PC-9 (cell line): Measurements from ENCODE around the gene STK32B. TPM values are rescaled to one million over a fixed set of nuclear protein-coding genes. Genes with fewer than 3 reads are reported as not detected.

ENCODE experiments used
- BruUV-seq: library from RNA; stranded (reverse); fragments of 400-500 nt; replicated peaks from 2 replicates; lab custom pipeline; 2021; lab: Mats Ljungman, UMichigan
- CTCF ChIA-PET: fragments of 300-600 bp; sonication (Branson Sonifier 250); formaldehyde crosslinking; loops from one replicate; lab custom pipeline; 2022; ENCODE audit warnings: antibody characterized with exemption; lab: Charles Lee
- POLR2A ChIA-PET: fragments of 300-600 bp; sonication (Branson Sonifier 250); formaldehyde crosslinking; loops from one replicate; lab custom pipeline; 2022; ENCODE audit warnings: antibody characterized with exemption; ENCODE audit not compliant: unreplicated experiment; lab: Charles Lee
- DNase-seq, 2 experiments: peaks; one replicate each; pipeline versions ENCODE4 v3.0.0 to v3.0.0-alpha.2; 2015 to 2022; ENCODE audit warnings: mixed read lengths in 1 of 2
- H2AFZ ChIP-seq: fragments of 200-600 bp; sonication (generic); 2 replicates; pipeline ENCODE4 v1.8.1; 2017; ENCODE audit warnings: antibody characterized with exemption
- H3F3A ChIP-seq: fragments of 200-600 bp; sonication (generic); 2 replicates; pipeline ENCODE4 v1.8.1; 2017; ENCODE audit warnings: antibody characterized with exemption, mild to moderate bottlenecking, low read depth; ENCODE audit not compliant: insufficient read depth
- H3K27ac ChIP-seq: fragments of 200-600 bp; sonication (generic); 2 replicates; pipeline ENCODE4 v1.6.1; 2016; ENCODE audit warnings: mixed run types
- H3K27me3 ChIP-seq: fragments of 200-600 bp; sonication (generic); 2 replicates; pipeline ENCODE4 v1.6.1; 2016; ENCODE audit warnings: low read depth, mixed run types; ENCODE audit not compliant: insufficient read depth
- H3K36me3 ChIP-seq: fragments of 200-600 bp; sonication (generic); 2 replicates; pipeline ENCODE4 v1.6.1; 2016; ENCODE audit warnings: low read depth, mixed run types
- H3K4me1 ChIP-seq: fragments of 200-600 bp; sonication (generic); replicated peaks from 2 replicates; pipeline ENCODE4 v1.6.1; 2016; ENCODE audit warnings: mixed run types; ENCODE audit not compliant: insufficient read depth
- H3K4me2 ChIP-seq: fragments of 200-600 bp; sonication (generic); 2 replicates; pipeline ENCODE4 v1.6.1; 2017; ENCODE audit warnings: mixed run types
- H3K4me3 ChIP-seq: fragments of 200-600 bp; sonication (generic); 2 replicates; pipeline ENCODE4 v1.6.1; 2016; ENCODE audit warnings: mixed run types
- H3K79me2 ChIP-seq: fragments of 200-600 bp; sonication (generic); 2 replicates; pipeline ENCODE4 v1.6.1; 2017; ENCODE audit warnings: low read depth, mixed run types
- H3K9me2 ChIP-seq: fragments of 200-600 bp; sonication (generic); 2 replicates; pipeline ENCODE4 v1.8.1; 2017; ENCODE audit warnings: mild to moderate bottlenecking; ENCODE audit not compliant: insufficient read depth
- H3K9me3 ChIP-seq: fragments of 200-600 bp; sonication (generic); 2 replicates; pipeline ENCODE4 v1.8.1; 2016; ENCODE audit warnings: low read depth; ENCODE audit not compliant: insufficient read depth
- H4K20me1 ChIP-seq: fragments of 200-600 bp; sonication (generic); 2 replicates; pipeline ENCODE4 v1.8.1; 2017; ENCODE audit not compliant: insufficient read depth
- CTCF ChIP-seq: fragments of 200-600 bp; sonication (generic); conservative IDR thresholded peaks from 2 replicates; pipeline ENCODE4 v1.6.1; 2017; ENCODE audit warnings: mixed run types, antibody characterized with exemption, mild to moderate bottlenecking, moderate library complexity
- EZH2 ChIP-seq: fragments of 200-600 bp; sonication (generic); IDR thresholded peaks from 2 replicates; pipeline ENCODE4 v1.8.0; 2017; ENCODE audit warnings: antibody characterized with exemption, low read depth
- intact Hi-C: fragments of 100-400 bp; cut with micrococcal nuclease; formaldehyde crosslinking; loops from one replicate; pipeline ENCODE4 v1.10.0; 2022; ENCODE audit not compliant: unreplicated experiment
- total RNA-seq: library from RNA; stranded (reverse); gene quantifications from 2 replicates; pipeline ENCODE4 v1.2.3, GENCODE V29; 2021

The STK32B gene
- total RNA-seq, 1 experiment from 2014 or later: not detected

- Histone ChIP-seq H3K27me3 (no peaks in the 10 kb centered on the region), H3K4me3 (no peak overlapping the region), H3F3A (no peaks in the 10 kb centered on the region), H3K9me2 (no peaks in the 10 kb centered on the region), H3K27ac (no peak overlapping the region), H3K4me2 (no peak overlapping the region), H3K9me3 (no peaks in the 10 kb centered on the region), H3K4me1 (no peaks in the 10 kb centered on the region), H4K20me1 (no peaks in the 10 kb centered on the region), H3K79me2 (no peaks in the 10 kb centered on the region), H2AFZ (no peak overlapping the region), H3K36me3 (no peaks in the 10 kb centered on the region)
- POLR2A ChIA-PET: no interaction called here
- BruUV-seq: no TSS peak
- TF ChIP-seq CTCF (no peak), EZH2 (no peak)
- DNase-seq: no peak
- intact Hi-C loops: loop anchor here (10.0 kb wide), 1 partner anchor 685 kb away; no protein-coding TSS in a partner anchor
- CTCF ChIA-PET: no interaction called here
Observed at GRCh38 chr4:5300283-5300682, 249.0 kb downstream of the STK32B start.

GRCh38 chr4:5307928-5308327 lies 256.6 kb downstream of the STK32B start:
- DNase-seq: no peak
- CTCF ChIA-PET: no interaction called here
- POLR2A ChIA-PET: no interaction called here

GRCh38 chr4:5322321-5322720 lies 271.0 kb downstream of the STK32B start:
- no peak overlapping the region for H3K27ac ChIP-seq
- no peak overlapping the region for H2AFZ ChIP-seq
- H3K9me3 ChIP-seq: no peaks in the 10 kb centered on the region
- no peaks in the 10 kb centered on the region for H3K4me1 ChIP-seq
- H4K20me1 ChIP-seq: no peaks in the 10 kb centered on the region
- ChIA-PET POLR2A (no interaction called here), CTCF (no interaction called here)
- H3F3A ChIP-seq: no peaks in the 10 kb centered on the region
- no TSS peak for BruUV-seq
- intact Hi-C loops: no loop called here
- TF ChIP-seq CTCF (no peak), EZH2 (no peak)
- no peak overlapping the region for H3K4me3 ChIP-seq
- H3K36me3 ChIP-seq: no peaks in the 10 kb centered on the region
- no peaks in the 10 kb centered on the region for H3K27me3 ChIP-seq
- no peak for DNase-seq
- no peaks in the 10 kb centered on the region for H3K9me2 ChIP-seq
- no peaks in the 10 kb centered on the region for H3K79me2 ChIP-seq
- no peak overlapping the region for H3K4me2 ChIP-seq

More at GRCh38 chr4:5307928-5308327, 256.6 kb downstream of the STK32B start:
- no peak overlapping the region for H3K27ac ChIP-seq
- H3K4me3 ChIP-seq: no peak overlapping the region
- no peak overlapping the region for H2AFZ ChIP-seq
- no peaks in the 10 kb centered on the region for H3K79me2 ChIP-seq
- TF ChIP-seq CTCF (no peak), EZH2 (no peak)
- H3K9me3 ChIP-seq: no peaks in the 10 kb centered on the region
- H3K9me2 ChIP-seq: no peaks in the 10 kb centered on the region
- H3K4me2 ChIP-seq: no peak overlapping the region
- intact Hi-C loops: loop anchor here (10.0 kb wide), 1 partner anchor 693 kb away; no protein-coding TSS in a partner anchor
- H3K27me3 ChIP-seq: no peaks in the 10 kb centered on the region
- no peaks in the 10 kb centered on the region for H3F3A ChIP-seq
- no peaks in the 10 kb centered on the region for H3K36me3 ChIP-seq
- no peaks in the 10 kb centered on the region for H3K4me1 ChIP-seq
- BruUV-seq: no TSS peak
- H4K20me1 ChIP-seq: no peaks in the 10 kb centered on the region
